ENCODE data around the gene PPP3R1. TPM values are rescaled to one million over a fixed set of nuclear protein-coding genes. Genes with fewer than 3 reads are reported as not detected.

Gene PPP3R1
- total RNA-seq, 1 experiment from 2014 or later = 74.2 TPM

- no peaks in the 10 kb centered on the region for H3K27me3 Mint-ChIP-seq (ENCODE audit: low read depth)
- Histone ChIP-seq H3K27me3 (ENCODE audit: insufficient read depth, low read length) (no peaks in the 10 kb centered on the region), H3K4me1 (ENCODE audit: insufficient read depth, low read length) (peaks cover 2% of the 10 kb centered on the region; the same call in 1 of the 2 replicates), H2AK5ac (ENCODE audit: insufficient read length, low read length) (no peak overlapping the region), H3K4me2 (ENCODE audit: insufficient read depth, insufficient read length, low read length) (no peak overlapping the region), H3K56ac (ENCODE audit: insufficient read length, low read depth, low read length) (no peak overlapping the region), H3K79me1 (ENCODE audit: insufficient read depth, low read depth, low read length, poor library complexity, severe bottlenecking) (no peaks in the 10 kb centered on the region), H3K9ac (ENCODE audit: extremely low read depth, insufficient read length, low read length) (no peak overlapping the region), H2BK5ac (ENCODE audit: insufficient read length, low read length) (no peak overlapping the region), H3K79me2 (ENCODE audit: insufficient read depth, low read length) (peaks cover 14% of the 10 kb centered on the region; the same call in 1 of the 2 replicates), H4K5ac (ENCODE audit: insufficient read length, low read depth, low read length) (no peak overlapping the region), H3K23ac (ENCODE audit: insufficient read length, low read depth, low read length) (no peak overlapping the region), H2AFZ (ENCODE audit: low read length) (no peak overlapping the region), H3K27ac (ENCODE audit: insufficient read length, low read depth, low read length) (no peak overlapping the region), H3K9me3 (ENCODE audit: control insufficient read depth, low read depth, low read length) (no peaks in the 10 kb centered on the region), H4K91ac (ENCODE audit: insufficient read length, low read depth, low read length) (no peak overlapping the region), H2BK15ac (ENCODE audit: low read depth, low read length) (no peak overlapping the region), H3K14ac (ENCODE audit: insufficient read depth, low read length) (no peak overlapping the region), H3K4ac (ENCODE audit: low read depth, low read length) (no peak overlapping the region), H2BK20ac (ENCODE audit: low read depth, low read length, poor library complexity, severe bottlenecking) (no peak overlapping the region), H3T11ph (ENCODE audit: low read length) (no peak overlapping the region), H3K18ac (ENCODE audit: insufficient read length, low read depth, low read length) (no peak overlapping the region), H3K23me2 (ENCODE audit: insufficient read length, low read depth, low read length, poor library complexity, severe bottlenecking) (no peaks in the 10 kb centered on the region), H4K20me1 (ENCODE audit: control insufficient read depth, insufficient read depth, insufficient read length) (no peaks in the 10 kb centered on the region), H2BK120ac (ENCODE audit: low read depth, low read length, poor library complexity, severe bottlenecking) (no peak overlapping the region), H4K8ac (replicated peaks; ENCODE audit: insufficient read length, low read depth, low read length) (no peak overlapping the region), H2BK12ac (ENCODE audit: insufficient read length, low read depth, low read length) (no peak overlapping the region)
- no CpG with 5 or more reads among the region's 2 CpGs for WGBS (ENCODE audit: extremely low coverage, insufficient read length, low lambda C conversion rate)
- 0 out of 7 replicates have a peak, but pooled peaks cover 0 to 1% (median 0%) of the 10 kb centered on the region in 3 experiments for H3K36me3 Mint-ChIP-seq (ENCODE audit: insufficient read depth in 1 of 3, low read depth in 3 of 3)
- no peaks in the 10 kb centered on the region for H3K9me3 Mint-ChIP-seq
- H3K4me3 Mint-ChIP-seq = no peak overlapping the region
- no peak overlapping the region for H3K27ac Mint-ChIP-seq
- peaks cover 24 to 40% of the 10 kb centered on the region in 2 experiments for H3K4me1 Mint-ChIP-seq
- DNase-seq = no peak
- no peak for TF ChIP-seq CTCF (conservative IDR thresholded peaks at IDR 0.05)
These were observed 25.5 kb downstream of the PPP3R1 start for GRCh38 chr2:68226794-68227193.

Data from H9 (cell line).